ENCODE measurements around the gene CDCA8.
A peak's percentile ranks its signal among the peaks of the same experiment; 100 is the strongest.

Gene CDCA8

DNA sequence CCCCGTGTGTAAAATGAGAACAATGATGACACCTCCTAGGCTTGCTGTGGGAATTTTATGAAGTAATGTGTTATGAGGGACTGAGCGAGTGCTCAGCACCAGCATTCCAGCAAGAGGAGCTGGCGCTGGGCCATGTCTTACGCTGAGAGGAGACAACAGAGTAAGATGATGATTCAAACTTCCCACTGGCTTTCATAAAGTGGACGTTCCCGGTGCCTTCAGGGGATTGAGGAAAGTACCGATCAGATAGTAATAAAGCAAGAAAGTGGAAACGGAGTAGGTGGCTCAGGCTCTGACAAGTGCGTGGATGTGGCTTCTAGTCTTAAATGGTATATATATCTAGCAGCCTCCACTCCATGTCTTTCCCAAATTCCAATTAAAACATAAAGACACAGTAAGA is 48.8 kb downstream of the CDCA8 start:
- DNase-seq = no peak

DNA sequence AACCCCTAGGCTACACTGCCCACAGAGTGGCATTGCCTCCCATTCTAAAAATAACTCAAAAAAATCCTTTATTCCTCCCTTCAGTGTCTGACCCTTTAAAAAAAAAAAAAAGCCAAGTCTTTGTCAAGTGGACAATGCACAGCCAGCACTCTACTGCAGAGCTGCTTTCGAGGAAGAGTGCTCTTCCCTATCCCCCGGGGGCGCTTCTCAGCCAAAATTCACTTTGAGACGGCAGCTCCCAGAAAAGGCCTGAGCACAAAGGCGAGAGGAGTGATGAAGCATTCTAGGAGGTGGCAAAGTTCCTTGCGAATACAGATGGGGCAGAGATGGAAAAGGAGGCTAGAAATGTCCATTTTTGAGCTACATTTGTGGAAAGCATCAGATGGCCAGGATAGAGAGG is 49.3 kb downstream of the CDCA8 start:
- DNase-seq = no peak

GRCh38 chr1:37746806-37747205 is 54.5 kb downstream of the CDCA8 start:
- DNase-seq = no peak

GRCh38 chr1:37748565-37748964 is 56.2 kb downstream of the CDCA8 start:
- DNase-seq = no peak

DNA sequence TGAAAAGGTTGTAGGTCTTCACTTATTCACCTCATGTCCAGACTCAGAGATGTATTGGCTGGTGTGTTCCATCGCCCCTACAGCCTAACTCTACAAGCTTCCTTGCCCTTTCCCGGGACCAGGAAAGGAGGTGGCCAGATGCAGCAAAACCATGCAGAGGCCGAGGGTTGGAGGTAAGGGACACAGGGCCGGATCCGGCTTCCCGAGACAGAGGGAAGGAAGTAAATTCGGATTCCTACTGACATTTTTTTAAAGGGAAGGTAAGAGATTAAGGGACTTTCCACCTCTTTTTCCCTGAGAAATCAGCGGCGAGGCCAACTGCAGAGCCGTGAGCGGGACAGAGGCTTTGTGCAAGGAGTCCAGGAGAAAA is 59.9 kb downstream of the CDCA8 start:
- DNase-seq = no peak

DNA sequence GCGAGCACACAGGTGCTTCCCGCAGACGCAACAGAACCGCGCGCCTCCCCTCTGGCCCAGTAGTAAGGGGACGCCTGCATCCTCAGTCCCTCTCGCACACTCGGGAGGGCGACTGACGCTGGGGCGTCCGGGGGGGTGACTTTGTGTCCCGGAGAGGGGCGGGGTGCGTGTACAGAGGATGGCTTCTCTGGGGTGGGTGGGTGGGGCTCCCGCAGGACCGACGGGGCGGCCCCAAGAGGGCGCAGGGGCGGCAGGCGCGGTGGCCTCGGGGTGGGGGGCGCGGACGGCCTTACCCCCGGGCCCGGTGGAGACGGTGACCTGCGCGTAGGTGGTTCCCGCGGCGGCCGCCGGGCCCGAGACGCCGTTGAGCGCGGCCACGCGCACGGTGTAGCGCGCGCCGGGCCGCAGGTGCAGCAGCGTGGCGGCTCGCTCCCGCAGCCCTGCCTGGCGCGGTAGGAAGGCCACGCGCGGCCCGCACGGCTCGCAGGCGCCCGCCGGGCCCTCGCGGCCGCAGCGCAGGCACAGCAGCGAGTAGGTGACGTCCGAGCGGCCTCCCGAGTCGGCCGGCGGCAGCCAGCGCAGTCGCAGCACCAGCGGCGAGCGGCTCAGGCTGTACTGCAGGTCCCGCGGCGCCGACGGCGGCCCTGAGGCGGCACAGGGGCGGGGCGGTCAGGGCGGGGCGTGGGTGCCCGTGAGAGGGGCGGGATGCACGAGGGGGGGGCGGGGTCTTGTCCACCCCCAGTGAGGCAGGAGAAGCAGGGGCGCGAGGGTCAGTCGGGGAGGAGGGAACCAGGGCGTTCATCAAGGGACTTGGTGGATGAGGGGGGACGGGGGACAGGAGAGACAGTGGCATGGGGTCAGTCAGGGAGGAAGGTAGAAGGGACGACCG is 60.5 kb downstream of the CDCA8 start:
- peak in 1 of 2 donors; percentile 7 for DNase-seq

DNA sequence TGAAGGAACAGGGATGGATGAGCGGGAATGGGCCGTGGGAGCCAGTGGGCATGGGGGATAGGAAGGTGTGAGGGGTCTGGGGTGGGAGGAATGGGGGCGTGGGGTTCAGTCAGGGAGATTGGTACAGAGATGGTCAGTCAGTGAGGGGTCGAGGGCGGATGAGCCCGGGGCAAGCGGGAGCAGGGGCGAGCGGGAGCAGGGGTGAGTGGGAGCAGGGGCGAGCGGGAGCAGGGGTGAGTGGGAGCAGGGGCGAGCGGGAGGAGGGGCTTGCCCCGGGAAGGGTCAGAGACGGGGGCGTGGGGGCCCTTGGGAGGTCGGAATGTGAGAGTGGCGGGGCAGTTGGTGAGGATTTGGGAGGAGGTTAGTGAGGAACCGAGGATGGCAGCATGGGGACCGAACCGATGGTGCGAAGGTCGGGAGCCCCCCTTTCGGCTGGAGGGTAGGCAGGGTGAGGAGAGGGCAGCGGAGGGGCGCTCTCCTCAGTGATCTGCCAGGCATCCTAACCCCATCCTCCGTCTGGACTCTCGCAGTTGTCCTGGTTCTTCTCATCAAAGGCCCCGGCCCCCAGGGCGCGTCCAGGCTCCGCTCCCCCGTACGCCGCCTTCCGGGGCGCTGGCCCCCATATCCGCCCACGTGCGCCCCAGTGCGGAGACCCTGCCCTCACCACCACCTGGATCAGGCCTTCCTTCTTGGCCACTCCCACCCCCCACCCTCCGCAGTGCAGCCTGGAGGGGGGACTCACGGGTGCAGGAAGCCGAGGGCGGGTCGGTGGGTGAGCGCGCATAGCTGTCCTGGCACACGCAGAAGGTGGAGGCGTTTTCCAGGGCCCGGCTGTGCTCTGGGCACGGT is 61.4 kb downstream of the CDCA8 start:
- no peak for DNase-seq

DNA sequence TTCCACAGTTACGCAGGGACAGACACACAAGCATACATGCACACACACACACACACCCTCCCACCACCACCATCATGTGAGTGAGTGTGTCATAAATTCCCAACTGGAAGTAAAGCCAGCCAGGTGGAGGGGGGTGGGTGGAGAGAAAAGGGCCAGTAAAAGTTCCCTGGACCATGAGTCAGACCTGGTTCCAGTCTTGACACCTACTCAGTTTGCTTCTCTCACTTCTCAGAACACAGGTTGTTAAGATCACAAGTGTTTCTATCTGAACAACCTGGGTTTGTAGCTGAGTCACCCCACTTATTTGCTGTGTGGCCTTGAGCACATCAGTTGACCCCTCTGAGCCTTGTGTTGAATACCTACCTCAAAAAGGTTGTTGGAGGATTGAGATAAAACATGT is 63.0 kb downstream of the CDCA8 start:
- no peak for DNase-seq

- no peak for DNase-seq
Measured at GRCh38 chr1:37755951-37756560, 63.7 kb downstream of the CDCA8 start.

Measured in CD4-positive, alpha-beta T cell treated with Interleukin-4 for 1 hour (primary cell).